Glomerular visceral epithelial cell (primary cell): ENCODE measurements around the gene ACTRT2.

Experiments used
- DNase-seq: peaks from one replicate; pipeline ENCODE4 v3.0.0-alpha.2; 2016; ENCODE audit errors: extremely low spot score

The ACTRT2 gene

DNA sequence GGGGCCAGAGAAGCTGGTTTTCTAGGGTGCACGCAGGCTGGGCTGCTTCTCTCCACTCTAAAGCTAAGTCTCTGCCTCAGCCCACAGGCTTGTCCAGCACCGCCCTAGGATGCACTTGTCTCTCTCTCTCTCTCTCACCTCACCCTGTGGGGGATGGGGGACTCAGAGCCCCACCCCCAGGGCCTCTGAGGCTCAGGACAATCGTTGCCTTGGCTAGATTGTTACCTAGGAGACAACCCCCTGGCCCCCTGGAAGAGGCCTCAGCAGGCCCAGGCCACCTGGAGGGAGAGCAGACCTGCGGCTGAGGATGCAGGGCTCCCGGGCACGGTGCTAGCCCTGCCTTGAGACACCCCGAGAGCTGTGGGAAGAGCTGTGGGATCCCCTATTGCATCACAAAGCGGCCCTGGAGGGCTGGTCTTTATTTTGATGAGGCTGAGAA lies at the start of gene ACTRT2:
Gene ACTRT2 (plus strand): TSS at position 235 of the 439 bp plus-strand sequence. CDS start 220 bp downstream, outside the sequence.
- DNase-seq, result no peak

DNA sequence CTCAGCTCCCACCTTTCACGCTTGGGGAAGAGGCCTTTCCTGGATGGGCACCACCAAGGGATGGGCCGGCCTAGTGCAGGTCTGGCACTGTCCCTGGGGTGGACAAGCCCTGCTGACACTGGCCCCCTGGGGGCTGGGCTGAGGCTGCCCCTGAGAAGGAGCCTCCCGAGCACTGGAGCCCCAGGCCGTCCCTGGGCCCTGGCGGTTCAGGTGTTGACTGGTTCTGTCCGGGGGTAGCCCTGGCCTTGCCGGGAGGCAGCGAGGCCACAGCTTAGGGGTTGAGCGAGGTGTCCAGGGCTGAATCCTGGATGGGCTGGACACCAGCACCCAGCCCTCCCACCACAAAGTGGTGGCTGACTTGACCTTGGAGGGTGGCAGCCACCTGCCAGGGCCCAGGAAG lies 49.7 kb upstream of the ACTRT2 start:
- DNase-seq, result no peak

DNA sequence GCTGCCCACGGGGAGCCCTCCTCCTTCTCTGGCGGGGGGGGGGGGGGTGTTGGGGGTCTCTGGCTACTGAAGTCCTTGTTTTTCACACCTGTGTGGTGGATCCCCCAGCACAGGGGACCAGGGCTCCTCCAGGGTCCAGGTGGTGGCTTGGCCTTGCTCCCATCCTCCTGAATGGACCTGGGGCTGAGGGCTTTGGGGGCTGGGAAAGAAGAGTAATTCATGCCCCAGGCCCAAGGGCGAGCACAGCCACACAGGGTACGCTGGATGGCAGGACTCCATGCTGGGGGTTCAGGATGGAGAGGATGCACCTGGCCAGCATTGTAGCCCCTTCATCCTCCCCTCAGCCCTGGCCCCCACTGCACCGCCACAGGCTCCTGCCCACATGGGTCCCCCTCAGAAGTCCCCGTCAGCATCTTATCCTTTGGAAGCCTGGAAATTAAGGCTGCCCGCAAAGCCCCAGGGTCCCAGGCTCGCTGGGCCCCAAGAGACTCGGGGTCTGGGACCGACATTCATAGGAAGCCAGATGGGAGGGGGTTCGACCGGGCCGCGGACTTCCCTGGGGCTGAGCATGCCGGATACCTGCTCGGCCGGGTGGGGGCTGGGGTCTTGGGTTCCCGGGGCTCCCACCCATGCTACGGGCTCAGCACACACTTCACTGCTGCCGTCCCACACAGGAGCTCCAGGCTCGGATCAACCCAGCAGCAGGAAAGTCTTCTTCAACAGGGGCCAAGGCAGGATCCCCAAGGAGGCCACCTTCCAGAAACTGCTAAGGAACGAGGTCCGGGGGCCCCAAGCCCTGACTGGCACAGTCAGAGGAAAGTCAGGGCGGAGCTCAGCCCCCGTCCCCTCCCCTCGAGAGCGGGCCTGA lies 49.0 kb upstream of the ACTRT2 start:
- no peak for DNase-seq

- no peak for DNase-seq
Observed at GRCh38 chr1:2972879-2973575, 48.2 kb upstream of the ACTRT2 start.

DNA sequence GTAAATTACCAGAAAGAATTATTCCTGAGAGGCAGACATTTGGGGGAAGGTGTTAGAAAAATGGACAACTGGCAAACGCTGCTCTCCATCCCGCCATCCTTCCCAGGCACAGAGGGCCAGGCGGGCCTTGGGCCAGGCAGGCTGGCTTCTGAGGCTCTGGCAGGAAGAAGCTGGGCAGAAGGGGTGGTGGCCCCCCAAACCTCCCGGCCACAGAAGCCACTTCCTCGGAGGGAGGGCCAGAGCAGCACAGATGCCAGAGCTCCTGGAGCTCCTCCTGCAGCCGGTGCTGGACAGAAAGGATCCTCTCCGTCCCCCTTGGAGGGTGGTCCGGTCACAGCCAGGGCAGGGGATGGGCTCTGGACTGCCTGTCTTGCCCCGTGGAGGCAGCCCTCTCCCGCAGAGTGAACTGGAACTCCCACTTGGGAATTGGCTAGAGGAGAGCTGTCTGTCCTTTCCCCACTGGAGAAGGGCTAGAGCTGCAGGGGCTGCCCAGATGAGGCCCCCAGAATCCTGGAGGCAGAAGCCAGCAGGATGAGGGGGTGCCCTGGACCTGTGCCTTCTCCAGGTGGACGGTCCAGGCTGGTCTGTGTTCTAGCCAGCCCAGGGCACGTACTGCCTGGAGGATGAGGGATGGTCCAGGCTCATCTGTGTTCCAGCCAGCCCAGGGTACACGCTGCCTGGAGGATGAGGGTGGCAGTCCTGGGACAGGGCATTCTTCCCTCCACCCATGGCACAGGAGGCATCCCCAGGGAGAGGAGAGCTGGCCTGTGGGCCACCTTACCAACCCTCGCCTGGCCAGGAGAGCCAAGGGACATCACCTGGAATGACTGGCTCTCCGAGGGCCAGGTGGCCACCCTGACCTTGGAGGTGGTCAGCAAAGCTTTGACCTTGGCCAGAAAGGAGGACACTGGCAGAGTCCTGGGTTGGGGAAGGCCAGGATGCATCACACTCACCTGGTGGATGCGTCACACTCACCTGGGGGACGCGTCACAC lies 47.4 kb upstream of the ACTRT2 start:
- DNase-seq, result no peak

GRCh38 chr1:2974701-2975301 lies 46.5 kb upstream of the ACTRT2 start:
- DNase-seq, result no peak

DNA sequence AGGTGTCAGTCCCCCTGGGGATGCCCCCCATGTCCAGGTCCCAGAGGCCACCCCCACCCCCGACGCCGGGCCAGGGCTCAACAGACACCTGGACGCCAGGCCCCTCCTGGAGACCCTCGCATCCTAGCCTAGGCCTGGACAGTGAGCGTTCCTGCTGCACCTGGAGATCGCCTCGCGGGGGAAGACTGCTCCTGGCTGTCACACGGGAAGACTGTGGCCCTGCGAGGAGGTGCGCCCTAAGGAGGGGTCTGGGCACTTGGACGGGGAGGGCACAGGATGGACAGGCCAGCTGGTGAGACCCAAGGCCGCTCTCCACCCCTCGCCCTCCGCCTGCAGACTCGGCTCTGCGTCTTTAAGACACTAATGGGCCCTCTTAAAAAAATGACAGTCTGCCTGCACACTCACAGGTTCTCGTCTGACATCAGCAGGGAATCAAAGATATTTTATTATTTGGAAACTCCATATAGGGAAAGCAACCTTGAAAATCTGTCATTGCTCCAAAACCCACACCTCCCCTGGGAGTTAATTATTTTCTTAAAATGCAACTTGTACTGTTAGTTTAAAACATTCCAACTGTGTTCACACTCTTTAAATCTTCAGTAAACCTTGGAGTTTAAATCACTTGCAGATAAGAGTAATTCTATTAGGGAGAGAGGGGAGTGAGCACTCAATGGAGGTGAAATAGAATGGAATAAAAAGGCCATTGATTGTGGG lies 45.6 kb upstream of the ACTRT2 start:
- no peak for DNase-seq

DNA sequence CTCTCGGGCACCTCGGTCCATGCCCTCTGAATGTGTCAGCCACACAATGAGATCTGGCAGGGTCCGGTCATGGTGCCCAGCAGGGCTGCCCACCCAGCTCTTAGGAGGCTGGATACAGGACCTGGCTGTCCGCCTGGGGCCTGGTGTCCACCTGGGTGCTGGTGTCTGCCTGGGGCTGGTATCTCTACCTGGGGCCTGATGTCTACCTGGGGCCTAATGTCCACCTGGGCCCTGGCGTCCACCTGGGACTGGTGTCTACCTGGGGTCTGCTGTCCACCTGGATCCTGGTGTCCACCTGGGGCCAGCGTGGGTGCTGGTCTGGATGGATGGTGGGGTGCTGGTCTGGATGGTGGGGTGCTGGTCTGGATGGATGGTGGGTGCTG lies 45.1 kb upstream of the ACTRT2 start:
- no peak for DNase-seq

DNA sequence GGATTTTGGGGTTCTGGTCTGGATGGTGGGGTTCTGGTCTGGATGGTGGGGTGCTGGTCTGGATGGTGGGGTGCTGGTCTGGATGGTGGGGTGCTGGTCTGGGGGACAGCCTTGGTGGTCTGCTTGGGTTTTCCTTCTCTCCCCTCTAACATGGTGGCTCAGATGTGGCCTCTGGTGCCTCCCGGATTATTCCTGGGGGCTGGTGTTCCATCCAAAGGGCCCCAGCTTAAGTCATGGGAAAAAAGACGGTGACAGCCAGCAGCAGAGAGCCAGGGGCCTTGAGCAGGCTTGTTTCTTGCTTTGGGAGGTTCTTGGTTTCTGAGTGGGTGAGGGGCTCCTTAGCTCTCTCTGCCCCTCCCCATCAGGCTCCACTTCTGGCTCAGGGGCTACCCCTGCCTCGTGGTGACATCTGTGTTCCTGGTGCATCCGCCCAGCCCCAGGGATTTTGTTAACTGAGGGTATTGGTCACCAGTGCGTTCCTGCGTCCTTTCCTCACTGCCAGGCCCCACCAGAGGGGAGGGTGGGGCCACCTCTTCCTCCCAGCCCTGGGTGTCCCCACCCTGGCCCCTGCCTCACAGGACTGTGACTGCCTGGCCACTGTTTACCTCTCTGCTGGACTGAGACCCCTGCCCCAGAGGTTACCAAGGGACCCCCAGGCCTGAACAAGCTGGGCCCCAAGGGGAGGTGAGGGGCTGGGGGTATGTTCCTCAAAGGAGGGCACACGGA lies 43.2 kb upstream of the ACTRT2 start:
- no peak for DNase-seq

DNA sequence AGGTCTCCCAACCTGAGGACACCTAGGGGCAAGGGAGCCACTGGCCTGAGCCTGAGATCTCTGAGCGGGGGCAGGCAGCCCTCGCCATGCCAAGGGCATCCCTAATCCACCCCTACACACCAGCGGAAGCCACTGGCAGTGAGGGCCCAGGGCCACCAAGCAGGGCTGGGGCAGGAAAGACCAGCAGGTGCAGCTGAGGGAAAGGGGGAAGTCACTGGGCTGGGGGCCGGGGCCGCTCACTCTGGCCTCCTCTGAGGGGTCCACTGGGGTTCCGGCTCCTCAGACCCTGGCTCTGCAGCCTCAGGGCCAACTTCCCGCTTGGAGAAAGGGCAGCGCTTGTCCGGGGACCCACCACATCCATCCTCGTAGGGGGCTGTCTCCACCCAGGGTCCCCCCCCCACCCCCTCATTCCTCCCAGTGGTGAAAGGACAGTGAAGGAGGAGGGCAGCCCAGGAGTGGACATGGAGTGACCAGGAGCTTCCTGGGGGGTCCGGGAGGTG lies 42.5 kb upstream of the ACTRT2 start:
- no peak for DNase-seq

DNA sequence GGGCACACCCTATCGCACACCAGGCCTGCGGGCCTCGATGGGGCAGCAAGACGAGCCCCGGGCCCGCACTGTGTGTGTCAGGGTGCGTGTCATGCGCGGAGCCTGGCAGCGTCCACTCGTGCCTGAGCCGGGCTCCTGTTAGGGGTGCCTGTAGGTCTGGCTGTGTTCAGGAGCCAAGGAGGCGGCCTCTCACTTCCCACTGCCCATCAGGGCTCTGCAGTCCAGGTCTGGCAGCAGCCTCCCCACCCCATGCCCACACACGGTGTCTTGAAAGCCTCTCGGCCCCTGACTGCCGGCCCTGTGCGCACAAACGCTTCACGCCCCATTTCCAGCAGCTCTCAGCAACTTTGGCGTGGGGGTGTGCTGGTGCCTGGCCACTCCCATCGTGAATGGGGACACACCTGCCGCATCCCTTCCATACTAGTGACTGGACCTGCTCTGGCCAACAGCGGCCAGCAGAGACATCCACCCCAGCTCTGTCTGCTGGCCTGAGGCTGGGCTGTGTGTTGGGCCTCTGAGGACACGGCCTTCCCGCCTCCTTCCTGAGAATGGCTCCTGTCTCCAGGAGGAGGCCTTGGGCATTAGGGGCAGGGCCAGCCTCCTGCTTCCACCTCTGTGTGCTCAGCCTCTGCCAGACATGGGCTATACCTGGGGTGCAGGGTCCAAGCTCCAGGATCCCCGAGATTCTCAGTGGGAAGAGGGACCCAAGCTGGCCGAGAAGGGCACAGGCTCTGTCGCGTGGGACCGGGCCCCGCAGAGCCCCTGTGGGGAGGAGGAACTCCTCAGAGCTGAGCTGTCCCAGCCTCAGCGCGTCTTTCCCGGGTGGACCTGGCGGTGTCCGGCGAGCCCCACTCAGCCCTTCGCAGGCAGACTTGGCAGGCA lies 41.8 kb upstream of the ACTRT2 start:
- DNase-seq, result no peak

DNA sequence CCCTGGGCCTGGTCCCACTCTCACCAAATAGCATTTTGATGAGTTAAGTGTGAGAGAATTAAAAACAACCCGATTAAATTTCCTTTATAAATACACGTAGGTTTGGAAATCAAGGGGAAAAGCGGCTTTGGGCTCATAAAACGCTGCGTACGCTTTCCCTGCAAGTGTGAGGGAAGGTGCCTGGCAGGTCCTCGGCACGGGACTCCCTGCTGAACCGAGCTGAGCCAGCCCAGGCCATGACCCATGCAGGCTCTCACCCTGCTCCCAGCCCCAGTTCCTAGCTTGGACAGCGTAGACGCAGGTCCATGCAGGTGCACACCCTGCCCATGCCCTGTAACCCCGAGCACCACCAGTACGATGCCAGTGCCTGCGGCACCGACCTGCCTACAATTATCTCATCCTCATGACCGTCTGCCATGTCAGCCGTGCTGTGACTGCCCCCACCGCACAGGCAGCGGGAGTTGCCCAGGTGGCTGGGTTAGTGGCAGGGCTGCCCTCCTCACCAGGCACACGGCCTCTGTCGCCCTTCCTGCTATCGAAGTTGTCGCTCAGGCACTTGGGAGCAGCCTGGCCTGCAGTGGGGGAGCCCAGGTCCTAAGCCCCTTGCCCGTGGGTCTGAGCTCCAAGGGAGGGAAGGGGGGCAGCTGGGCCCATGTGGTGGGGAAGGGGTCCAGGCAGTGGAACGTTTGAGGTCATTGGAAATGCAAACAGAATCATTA lies 41.0 kb upstream of the ACTRT2 start:
- DNase-seq, result no peak

GRCh38 chr1:2980849-2981248 lies 40.4 kb upstream of the ACTRT2 start:
- DNase-seq, result no peak

- no peak for DNase-seq
Observed at GRCh38 chr1:2981388-2981787, 39.9 kb upstream of the ACTRT2 start.

DNA sequence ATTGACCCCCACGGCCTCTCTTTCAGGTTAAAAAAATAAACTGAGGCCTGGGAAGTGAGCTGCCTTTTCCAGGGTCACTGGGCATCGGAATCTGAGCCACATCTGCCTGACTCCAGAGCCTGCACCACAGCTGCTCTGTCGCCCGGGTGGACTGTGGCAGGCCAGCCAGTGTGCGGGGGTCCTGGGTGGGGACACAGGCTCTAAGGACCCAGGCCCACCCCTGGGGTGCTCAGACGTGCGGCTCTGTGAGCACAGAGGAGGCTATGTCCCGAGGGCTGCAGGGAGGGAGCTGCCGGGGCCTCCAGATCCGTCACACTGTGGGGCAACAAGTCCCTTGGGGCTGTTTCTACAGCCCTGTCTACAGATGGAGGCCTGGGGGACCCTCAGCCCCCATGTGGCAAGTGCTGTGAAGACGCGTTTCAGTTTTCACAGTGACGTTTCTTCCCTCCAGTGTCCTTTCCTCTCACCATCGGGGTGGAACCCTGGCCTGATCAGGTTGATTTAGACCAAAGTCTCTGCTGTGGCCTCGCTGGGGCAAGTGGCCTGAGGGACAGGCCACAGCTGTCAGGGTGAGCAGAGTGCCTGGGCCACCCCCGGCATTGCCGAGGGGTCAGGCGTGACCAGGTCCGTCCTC lies 39.2 kb upstream of the ACTRT2 start:
- no peak for DNase-seq

DNA sequence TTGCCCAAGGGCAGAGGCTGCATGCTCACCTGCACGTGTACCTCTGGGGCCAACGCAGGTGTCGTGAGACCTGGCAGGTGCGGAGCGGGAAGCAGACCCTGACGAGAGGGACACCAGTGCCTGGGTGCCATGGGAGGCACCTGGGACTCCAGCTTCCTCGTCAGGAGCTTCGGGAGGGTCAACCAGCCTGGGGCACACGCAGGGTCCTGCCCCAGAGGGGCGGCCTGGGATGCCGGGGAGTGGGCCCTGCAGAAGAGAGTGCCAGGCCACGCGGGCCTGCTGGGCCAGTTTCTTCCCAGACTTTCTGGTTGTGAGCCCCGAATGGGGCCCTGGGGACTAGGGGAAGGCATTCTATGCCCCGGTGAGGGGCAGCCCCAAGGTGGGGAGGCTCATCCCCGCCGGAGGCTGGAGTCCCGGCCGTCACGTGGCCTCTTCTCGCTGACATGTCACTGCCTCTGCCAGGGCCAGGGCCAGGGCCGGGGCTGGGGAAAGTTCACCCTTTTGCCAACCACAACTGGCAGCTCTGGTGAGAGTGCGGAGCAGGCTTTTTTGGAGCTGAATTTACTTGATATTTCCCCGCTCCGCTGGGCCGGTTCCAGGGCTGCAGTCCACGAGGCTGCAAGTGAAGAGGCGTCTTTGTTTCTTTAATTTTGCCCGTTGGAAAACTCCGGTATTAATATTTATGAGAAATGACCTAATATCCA lies 38.5 kb upstream of the ACTRT2 start:
- no peak for DNase-seq

- no peak for DNase-seq
Observed at GRCh38 chr1:2983319-2983705, 38.0 kb upstream of the ACTRT2 start.
